ENCODE results near the gene RASAL3.
A peak's percentile ranks its signal among the peaks of the same experiment; 100 is the strongest.

Gene RASAL3

DNA sequence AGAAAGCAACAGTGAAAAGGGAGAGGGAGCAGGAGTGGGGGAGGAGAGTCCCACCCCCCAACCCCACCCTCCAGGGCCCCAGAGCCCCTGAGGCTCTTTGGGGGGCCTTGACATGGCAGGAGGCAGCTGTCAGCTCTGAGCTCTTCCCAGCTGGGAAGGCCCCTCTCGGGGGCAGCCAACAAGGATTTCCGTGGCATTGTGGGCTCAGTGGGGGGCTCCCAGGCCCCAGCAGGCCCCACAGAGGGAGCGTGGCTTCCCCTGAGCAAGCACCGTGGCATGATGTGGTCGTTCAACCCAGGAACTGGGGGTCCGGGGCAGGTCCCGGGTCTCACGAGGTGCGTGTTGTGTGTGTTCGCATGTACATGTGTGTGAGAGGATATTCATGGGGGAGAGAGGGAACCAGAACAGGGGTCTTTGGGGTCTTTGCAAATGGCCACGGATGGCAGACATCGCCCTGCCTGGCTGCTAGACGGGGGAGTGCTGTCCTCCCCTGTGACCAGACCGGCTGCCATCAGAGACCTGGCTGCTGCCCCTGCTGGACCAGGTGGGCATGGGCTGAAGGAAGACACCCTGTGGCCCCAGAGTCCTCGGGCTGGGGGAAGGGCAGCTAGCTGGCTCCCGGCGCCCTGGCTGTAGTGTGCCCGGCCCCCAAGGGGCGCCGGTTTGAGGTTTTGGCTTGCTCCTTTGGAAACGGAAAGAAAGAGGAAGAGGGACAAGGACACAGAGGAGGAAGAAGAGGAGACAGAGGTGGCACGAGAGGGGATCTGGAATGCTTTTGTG is 41.9 kb downstream of the RASAL3 start:
- H3K4me3 ChIP-seq (ENCODE audit: low read length): no peak overlapping the region
- TF ChIP-seq, protein P1, sequence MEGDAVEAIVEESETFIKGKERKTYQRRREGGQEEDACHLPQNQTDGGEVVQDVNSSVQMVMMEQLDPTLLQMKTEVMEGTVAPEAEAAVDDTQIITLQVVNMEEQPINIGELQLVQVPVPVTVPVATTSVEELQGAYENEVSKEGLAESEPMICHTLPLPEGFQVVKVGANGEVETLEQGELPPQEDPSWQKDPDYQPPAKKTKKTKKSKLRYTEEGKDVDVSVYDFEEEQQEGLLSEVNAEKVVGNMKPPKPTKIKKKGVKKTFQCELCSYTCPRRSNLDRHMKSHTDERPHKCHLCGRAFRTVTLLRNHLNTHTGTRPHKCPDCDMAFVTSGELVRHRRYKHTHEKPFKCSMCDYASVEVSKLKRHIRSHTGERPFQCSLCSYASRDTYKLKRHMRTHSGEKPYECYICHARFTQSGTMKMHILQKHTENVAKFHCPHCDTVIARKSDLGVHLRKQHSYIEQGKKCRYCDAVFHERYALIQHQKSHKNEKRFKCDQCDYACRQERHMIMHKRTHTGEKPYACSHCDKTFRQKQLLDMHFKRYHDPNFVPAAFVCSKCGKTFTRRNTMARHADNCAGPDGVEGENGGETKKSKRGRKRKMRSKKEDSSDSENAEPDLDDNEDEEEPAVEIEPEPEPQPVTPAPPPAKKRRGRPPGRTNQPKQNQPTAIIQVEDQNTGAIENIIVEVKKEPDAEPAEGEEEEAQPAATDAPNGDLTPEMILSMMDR (IDR thresholded peaks at IDR 0.05; ENCODE audit: insufficient read depth, low read depth, low read length, missing control alignments): no peak
- no peak for DNase-seq (ENCODE audit: low read depth)

DNA sequence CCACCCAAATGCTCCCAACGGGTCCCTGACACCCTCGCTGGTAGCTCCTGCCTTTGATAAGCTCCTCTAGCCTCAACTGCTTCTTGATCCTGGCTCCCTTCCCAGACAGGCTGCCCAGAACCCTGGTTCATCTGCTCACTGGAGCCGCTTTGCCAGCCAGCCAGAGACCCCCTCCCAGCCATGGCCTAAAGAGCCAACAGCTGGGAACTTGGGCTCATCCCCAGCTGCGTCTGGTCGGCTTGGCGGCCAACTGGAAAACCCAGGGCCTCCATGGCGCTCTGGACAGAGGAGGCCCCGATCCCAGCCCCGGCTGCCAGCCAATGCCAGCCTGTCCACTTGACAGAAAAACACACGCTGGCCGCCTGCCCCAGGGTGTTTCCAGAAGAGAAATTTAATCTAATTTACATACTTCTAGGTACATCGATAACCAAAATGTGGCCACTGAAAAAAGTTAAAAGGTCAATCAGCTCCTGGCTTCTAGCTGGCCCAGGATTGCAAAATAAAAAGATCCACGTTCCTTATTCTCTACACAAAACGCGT is 42.6 kb downstream of the RASAL3 start:
- H3K4me3 ChIP-seq (ENCODE audit: low read length): no peak overlapping the region
- DNase-seq (ENCODE audit: low read depth): no peak
- TF ChIP-seq, protein P1 (IDR thresholded peaks at IDR 0.05; ENCODE audit: insufficient read depth, low read depth, low read length, missing control alignments): no peak

DNA sequence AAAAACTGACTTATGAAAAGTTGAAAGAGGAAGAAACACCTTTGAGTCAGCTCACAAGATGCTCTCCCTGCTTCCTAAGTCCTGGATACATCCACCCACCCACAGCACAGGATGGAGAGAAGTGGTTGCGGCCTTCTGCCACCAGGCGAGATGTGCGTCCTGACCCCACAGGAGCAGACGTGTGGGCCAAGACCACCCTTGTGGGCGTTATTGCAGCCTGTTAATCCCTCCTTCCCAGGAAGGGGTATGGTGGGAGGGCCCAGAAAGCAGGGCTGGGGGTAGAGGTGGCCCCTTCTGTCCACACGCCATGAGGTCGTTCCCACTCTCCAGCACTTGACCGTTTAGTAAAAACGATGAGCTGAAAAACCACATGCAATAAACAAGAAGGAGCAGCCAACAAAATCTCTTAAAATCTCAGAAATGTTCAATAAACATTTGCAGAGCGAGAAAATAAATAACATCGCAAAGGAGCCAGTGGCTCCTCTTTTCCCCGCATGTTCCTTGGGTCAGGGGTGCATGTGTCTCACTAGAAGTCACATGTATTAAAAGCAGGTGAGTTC is 43.1 kb downstream of the RASAL3 start:
- no peak overlapping the region for H3K4me3 ChIP-seq (ENCODE audit: low read length)
- TF ChIP-seq, protein P1 (IDR thresholded peaks at IDR 0.05; ENCODE audit: insufficient read depth, low read depth, low read length, missing control alignments): no peak
- no peak for DNase-seq (ENCODE audit: low read depth)

DNA sequence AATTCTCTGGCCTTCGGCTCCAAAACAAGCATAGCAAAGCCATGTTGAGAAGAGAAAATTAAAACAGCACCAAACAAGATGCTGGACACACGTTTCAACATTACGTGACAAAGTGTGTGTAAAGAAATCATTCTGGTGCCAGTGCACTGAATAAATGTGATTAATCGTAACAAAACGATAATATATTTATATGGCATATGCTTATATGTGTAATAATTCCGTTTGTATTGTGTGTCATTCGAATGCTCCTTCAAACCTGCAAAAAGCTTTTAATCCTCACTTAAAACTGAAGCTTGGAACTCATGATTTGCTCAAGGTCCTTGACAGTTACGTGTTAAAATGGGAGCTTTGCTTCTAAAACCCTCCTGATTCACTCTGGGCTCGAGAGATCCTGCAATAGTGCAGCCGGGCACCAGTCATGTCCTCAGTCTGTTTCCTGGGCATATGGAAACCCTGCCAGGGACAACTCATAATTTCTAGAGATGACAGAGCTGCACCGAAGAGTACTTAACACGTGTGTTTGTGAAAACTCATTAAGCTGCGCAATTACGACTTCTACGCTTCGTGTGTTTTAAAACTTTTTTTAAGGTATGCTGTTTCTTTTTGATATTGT is 44.8 kb downstream of the RASAL3 start:
- TF ChIP-seq, protein P1 (IDR thresholded peaks at IDR 0.05; ENCODE audit: insufficient read depth, low read depth, low read length, missing control alignments): no peak
- peak overlapping the region; percentile 94 for H3K4me3 ChIP-seq (ENCODE audit: low read length)
- no peak for DNase-seq (ENCODE audit: low read depth)

DNA sequence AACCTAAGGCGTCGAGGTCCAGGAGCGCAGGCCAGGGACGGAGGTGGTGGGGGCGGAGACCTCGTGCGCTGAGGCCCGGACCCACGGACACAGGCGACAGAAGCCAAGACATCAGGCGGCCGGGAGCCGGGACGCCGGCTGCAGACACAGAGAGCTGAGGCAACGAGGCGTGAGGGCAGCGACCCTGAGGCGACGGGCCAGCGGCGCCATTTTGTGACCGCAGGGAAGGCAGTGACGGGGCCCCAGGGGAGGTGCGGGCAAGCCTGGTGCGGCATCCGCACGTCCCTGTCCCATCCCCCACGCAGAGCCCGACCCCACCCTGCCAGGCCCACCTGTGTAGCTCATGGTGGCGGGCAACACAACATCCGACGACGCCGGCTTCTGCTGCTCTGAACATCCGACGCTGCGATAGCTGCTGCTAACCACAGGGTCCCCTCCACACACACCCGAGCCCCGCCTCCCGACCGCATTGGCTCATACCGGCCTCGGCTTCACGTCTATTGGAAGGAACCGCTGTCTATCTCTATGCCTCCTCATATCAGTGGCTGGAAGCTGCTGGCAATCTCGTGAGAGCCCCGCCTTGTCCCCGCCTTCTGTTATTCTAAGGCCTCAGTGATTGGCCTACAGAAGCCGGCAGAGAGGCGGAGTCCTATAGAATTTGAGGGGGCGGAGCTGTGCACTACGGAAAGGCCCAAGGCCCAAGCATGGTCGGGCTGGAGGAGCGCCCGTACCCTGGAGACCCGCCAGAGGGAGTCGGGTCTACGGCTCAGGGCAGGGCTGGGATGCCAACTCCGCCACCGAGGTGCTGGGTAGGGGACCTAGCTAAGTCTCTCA is 45.5 kb downstream of the RASAL3 start, which contains the start of gene AKAP8L:
TSS of gene AKAP8L (minus strand) at position 410 of the 834 bp plus-strand sequence. CDS start at position 345, 65 bp downstream.
- peak within 1 kb of the TSS; percentile 94 for H3K4me3 ChIP-seq (ENCODE audit: low read length)
- DNase-seq (ENCODE audit: low read depth): peak; percentile 100
- TF ChIP-seq, protein P1 (IDR thresholded peaks at IDR 0.05; ENCODE audit: insufficient read depth, low read depth, low read length, missing control alignments): peak; percentile 72

DNA sequence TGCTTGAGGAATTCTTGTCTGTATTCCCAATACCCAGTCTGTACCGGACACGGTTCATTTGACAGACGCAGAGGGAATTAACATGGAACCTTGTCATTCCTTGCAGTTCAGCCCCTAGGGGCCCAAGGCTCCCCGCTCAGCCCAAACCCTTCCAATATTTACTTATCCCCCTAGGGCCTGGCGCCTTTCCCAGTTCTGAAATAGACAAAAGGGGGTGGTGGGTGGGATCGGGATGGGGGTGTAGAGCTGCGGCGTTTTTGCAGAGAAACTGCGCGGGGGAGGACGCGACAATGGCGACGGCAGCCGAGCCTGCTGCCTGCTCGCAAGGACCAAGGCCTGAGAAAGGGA is 46.1 kb downstream of the RASAL3 start:
- H3K4me3 ChIP-seq (ENCODE audit: low read length): peak overlapping the region; percentile 94
- TF ChIP-seq, protein P1 (IDR thresholded peaks at IDR 0.05; ENCODE audit: insufficient read depth, low read depth, low read length, missing control alignments): no peak
- peak; percentile 19 for DNase-seq (ENCODE audit: low read depth)
